D721Med (cell line): ENCODE measurements around the gene CAMK1D.

ENCODE experiments used
- DNase-seq: peaks from one replicate; pipeline ENCODE4 v3.0.0; 2011; ENCODE audit warnings: low spot score; ENCODE audit not compliant: insufficient read length
- FAIRE-seq: peaks from 2 replicates; lab custom pipeline; 2011; peaks lifted over from hg19 to GRCh38; lab: Jason Lieb, UNC
- TF ChIP-seq, protein P1 (sequence below): IDR thresholded peaks from 2 replicates; pipeline ENCODE4 v1.5.1; 2012; ENCODE audit warnings: mild to moderate bottlenecking, control low read depth; ENCODE audit not compliant: insufficient read depth; ENCODE audit errors: missing control alignments

Gene CAMK1D

DNA sequence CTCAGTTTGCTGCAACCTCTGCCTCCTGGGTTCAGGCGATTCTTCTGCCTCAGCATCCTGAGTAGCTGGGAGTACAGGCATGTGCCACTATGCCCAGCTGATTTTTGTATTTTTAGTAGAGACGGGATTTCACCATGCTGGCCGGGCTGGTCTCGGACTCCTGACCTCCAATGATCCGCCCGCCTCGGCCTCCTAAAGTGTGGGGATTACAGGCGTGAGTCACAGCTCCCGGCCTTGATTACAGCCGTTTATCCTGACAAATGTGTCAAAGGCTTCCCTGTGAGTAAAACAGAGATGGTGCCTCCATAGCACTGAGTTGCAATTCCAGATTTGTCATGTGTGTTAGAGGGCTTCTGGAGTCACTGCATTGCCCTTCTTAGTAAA is 378.5 kb downstream of the CAMK1D start:
- no peak for FAIRE-seq
- DNase-seq, result no peak
- TF ChIP-seq, protein P1, sequence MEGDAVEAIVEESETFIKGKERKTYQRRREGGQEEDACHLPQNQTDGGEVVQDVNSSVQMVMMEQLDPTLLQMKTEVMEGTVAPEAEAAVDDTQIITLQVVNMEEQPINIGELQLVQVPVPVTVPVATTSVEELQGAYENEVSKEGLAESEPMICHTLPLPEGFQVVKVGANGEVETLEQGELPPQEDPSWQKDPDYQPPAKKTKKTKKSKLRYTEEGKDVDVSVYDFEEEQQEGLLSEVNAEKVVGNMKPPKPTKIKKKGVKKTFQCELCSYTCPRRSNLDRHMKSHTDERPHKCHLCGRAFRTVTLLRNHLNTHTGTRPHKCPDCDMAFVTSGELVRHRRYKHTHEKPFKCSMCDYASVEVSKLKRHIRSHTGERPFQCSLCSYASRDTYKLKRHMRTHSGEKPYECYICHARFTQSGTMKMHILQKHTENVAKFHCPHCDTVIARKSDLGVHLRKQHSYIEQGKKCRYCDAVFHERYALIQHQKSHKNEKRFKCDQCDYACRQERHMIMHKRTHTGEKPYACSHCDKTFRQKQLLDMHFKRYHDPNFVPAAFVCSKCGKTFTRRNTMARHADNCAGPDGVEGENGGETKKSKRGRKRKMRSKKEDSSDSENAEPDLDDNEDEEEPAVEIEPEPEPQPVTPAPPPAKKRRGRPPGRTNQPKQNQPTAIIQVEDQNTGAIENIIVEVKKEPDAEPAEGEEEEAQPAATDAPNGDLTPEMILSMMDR, result no peak

DNA sequence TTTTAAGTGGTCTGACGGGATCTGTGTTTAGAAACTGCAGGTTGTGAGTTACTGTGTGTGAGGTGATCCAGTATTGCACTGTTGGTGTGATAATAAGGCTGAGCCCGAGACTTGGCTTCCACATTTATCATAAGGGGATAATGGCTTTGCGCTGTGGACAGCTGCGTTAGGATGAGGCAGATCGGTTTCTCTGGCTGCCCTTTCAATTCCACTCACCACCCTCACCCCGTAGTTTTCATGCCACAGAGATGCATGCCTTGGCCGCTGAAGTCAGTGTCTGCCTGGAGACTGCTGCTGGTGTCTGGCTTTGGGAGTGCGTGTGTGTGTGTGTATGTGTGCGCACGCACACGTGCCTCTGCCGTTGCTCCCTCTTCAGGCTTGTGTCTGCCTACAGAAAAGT is 379.1 kb downstream of the CAMK1D start:
- TF ChIP-seq, protein P1, result no peak
- FAIRE-seq (no peak), DNase-seq (no peak)

DNA sequence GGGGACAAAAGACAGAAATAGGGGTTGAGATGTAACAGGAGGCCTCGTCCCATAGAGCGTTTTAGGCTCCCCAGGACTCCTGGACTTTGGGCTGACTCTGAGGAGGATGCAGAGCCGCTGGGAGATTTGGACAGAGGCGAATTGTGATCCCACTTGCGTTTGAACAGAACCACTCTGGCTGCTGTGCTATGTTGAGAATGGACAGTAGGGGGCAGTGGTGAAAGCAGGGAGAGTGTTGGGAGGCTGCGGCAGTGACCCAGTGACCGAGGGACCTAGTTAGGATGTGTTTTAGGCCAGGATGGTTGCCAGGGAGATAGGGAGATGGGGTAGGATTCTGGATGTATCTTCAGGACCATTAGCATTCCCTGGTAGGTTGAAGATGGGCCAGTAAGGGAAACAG is 380.5 kb downstream of the CAMK1D start:
- no peak for FAIRE-seq

DNA sequence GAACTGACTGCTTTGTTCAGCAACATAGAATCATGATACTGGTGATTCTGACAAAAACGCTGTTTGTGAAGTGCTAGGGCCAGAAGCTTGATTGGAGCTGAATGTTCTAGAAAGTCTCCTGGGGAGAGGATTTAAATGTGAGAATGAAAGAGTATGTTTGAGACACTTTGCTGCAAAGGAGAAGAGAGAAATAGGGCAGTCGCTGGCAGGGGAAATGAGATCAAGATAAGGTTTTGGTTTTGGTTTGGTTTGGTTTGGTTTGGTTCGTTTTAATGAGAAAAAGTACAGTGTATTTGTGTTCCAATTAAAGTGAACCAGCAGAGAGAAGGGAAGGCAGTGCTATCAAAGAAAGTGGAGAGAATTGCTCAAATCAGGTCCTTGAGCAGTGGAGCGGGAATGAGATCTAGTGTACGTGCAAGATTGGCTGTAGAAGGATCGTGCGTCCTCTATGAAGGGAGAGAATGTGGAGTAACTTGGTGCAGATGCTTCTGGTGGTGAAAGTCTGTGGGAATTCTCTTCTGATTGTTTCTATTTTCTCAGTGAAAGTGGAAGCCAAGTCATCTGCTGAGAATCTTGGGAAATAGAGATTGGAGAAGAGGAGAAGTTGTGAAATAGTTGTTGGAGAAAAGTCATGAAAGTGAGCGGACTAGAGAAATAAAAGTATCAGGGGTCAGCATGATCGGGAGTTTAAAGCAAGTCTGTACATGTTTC is 381.6 kb downstream of the CAMK1D start:
- FAIRE-seq, result no peak
- no peak for DNase-seq

More for the DNA sequence above, 380.5 kb downstream of the CAMK1D start:
- DNase-seq, result no peak
- TF ChIP-seq, protein P1, result peak; percentile 28

DNA sequence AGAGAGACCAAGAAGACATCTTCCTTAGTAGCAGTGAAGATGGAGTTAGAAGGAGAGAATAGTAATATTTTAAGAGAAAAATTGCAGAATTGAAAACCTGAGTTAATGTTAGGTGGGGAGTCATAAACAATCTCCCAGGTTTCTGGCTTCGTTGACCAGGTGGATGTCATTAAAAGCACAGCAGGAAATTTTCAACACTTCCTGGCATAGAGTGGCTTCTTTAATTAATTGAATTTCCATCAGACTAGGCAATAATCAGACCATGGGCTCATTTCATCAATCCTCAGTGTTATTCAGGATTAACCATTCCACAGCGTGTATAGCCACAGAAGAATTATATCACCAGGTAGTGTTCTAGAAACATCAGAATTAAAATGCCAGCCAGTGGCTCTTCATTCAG is 383.9 kb downstream of the CAMK1D start:
- TF ChIP-seq, protein P1, result no peak
- DNase-seq (no peak), FAIRE-seq (no peak)

More for the DNA sequence above, 381.6 kb downstream of the CAMK1D start:
- TF ChIP-seq, protein P1, result no peak

DNA sequence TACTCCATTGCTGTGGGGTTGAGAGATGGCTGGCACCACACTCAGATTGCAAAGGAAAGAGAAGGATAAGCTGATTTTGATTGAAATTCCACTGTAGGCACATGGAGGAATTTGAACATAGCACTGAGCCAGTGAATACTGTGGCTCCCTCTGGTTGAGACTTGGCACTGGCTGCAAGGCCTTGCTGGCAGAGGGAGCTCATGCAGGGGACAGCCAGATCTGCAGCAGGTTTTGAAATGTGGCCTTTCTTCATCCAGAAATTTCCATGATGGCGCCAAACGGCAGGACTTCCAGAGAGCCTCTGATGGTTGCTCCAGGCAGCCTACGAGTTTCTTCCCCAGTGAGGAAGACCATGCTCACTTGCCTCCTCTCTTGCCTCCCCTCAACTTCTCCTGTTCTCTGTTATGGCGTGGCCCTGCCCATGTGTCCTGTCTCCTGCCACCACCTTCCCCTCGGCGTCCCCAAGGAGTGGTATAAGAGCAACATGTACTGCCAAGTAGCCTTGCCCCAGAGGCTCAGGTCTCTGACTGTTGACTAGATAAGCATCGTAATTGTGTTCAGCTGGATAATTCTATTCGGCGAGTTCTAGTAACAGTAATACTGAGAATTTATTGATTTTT is 386.6 kb downstream of the CAMK1D start:
- FAIRE-seq, result no peak
- DNase-seq, result no peak
- TF ChIP-seq, protein P1, result no peak

DNA sequence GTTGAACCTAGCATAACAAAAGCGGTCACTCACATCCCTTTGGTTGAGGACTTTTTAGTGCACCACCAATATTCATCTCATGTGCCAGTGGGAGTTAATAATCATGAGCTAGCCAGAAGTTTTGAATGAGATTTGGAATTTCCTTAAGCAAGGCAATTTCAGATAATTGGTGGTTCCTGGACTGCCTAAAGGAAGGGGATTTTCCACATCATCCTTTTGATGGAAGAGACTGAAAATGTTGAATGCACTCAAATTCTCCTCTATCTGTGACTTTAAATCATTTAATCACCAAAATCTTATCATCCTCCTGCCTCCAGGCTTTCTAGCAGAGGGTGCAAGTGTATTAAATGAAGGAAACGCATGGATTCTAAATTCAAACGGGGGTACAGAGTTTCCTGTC is 391.5 kb downstream of the CAMK1D start:
- FAIRE-seq (no peak), DNase-seq (no peak)
- TF ChIP-seq, protein P1, result no peak
